NT2/D1 (cell line): ENCODE results near the gene FMN1.

Experiments used
- DNase-seq: peaks from one replicate; pipeline ENCODE4 v3.0.0-alpha.2; 2011; ENCODE audit warnings: low read depth, low spot score
- H3K27me3 ChIP-seq: 2 replicates; pipeline ENCODE4 v1.6.0; 2011; ENCODE audit warnings: mild to moderate bottlenecking; ENCODE audit not compliant: insufficient read length, insufficient read depth
- H3K36me3 ChIP-seq: 2 replicates; pipeline ENCODE4 v1.6.1; 2011; ENCODE audit warnings: mild to moderate bottlenecking, low read length, mixed read lengths; ENCODE audit not compliant: insufficient read depth, insufficient read length
- H3K4me1 ChIP-seq: 2 replicates; pipeline ENCODE4 v1.5.1; 2011; ENCODE audit not compliant: insufficient read depth, insufficient read length
- H3K4me3 ChIP-seq: 2 replicates; pipeline ENCODE4 v1.5.1; 2011; ENCODE audit warnings: low read depth; ENCODE audit not compliant: insufficient read length
- H3K9ac ChIP-seq: 2 replicates; pipeline ENCODE4 v1.6.0; 2011; ENCODE audit warnings: low read depth; ENCODE audit not compliant: insufficient read length
- H3K9me3 ChIP-seq: 2 replicates; pipeline ENCODE4 v1.5.1; 2011; ENCODE audit warnings: mild to moderate bottlenecking, low read length; ENCODE audit not compliant: insufficient read depth
- SUZ12 ChIP-seq: IDR thresholded peaks from 2 replicates; pipeline ENCODE4 v1.6.1; 2011; ENCODE audit not compliant: insufficient read length, insufficient read depth; ENCODE audit errors: extremely low read depth
- YY1 ChIP-seq: IDR thresholded peaks from 2 replicates; pipeline ENCODE4 v1.6.1; 2011; ENCODE audit not compliant: insufficient read length, insufficient read depth
- ZNF274 ChIP-seq: IDR thresholded peaks from 2 replicates; pipeline ENCODE4 v1.6.1; 2011; ENCODE audit warnings: mild to moderate bottlenecking, low read depth, low read length

The FMN1 gene

GRCh38 chr15:33066584-33066983 lies 127.9 kb downstream of the FMN1 start:
- Histone ChIP-seq H3K36me3 (peaks cover 2% of the 10 kb centered on the region), H3K27me3 (no peaks in the 10 kb centered on the region), H3K4me3 (no peak overlapping the region), H3K4me1 (peaks cover 5% of the 10 kb centered on the region), H3K9ac (no peak overlapping the region), H3K9me3 (no peaks in the 10 kb centered on the region)
- TF ChIP-seq YY1 (no peak), ZNF274 (no peak), SUZ12 (no peak)
- DNase-seq: no peak

GRCh38 chr15:33064878-33065277 lies 129.6 kb downstream of the FMN1 start:
- DNase-seq: no peak
- H3K27me3 ChIP-seq: no peaks in the 10 kb centered on the region
- peaks cover 5% of the 10 kb centered on the region for H3K4me1 ChIP-seq
- TF ChIP-seq SUZ12: no peak
- TF ChIP-seq YY1: no peak
- TF ChIP-seq ZNF274: no peak
- H3K9me3 ChIP-seq: no peaks in the 10 kb centered on the region
- H3K36me3 ChIP-seq: peaks cover 2% of the 10 kb centered on the region
- no peak overlapping the region for H3K4me3 ChIP-seq
- no peak overlapping the region for H3K9ac ChIP-seq

- no peaks in the 10 kb centered on the region for H3K27me3 ChIP-seq
- H3K4me3 ChIP-seq: no peak overlapping the region
- DNase-seq: no peak
- H3K9me3 ChIP-seq: no peaks in the 10 kb centered on the region
- TF ChIP-seq YY1 (no peak), SUZ12 (no peak)
- no peaks in the 10 kb centered on the region for H3K4me1 ChIP-seq
- H3K36me3 ChIP-seq: peaks cover 2% of the 10 kb centered on the region
- H3K9ac ChIP-seq: no peak overlapping the region
These were observed 135.3 kb downstream of the FMN1 start for GRCh38 chr15:33059184-33059583.

- no peaks in the 10 kb centered on the region for H3K36me3 ChIP-seq
- peaks cover 6% of the 10 kb centered on the region; the same call in 1 of the 2 replicates for H3K9me3 ChIP-seq
- TF ChIP-seq ZNF274 (no peak), YY1 (no peak), SUZ12 (no peak)
- H3K27me3 ChIP-seq: no peaks in the 10 kb centered on the region
- H3K9ac ChIP-seq: no peak overlapping the region
- no peaks in the 10 kb centered on the region for H3K4me1 ChIP-seq
- DNase-seq: no peak
- H3K4me3 ChIP-seq: no peak overlapping the region
These were observed 136.7 kb downstream of the FMN1 start for GRCh38 chr15:33057845-33058244.

GRCh38 chr15:33055962-33056361 lies 138.6 kb downstream of the FMN1 start:
- Histone ChIP-seq H3K36me3 (no peaks in the 10 kb centered on the region), H3K9me3 (peaks cover 17% of the 10 kb centered on the region; the same call in 1 of the 2 replicates), H3K4me1 (no peaks in the 10 kb centered on the region), H3K4me3 (no peak overlapping the region), H3K27me3 (no peaks in the 10 kb centered on the region), H3K9ac (no peak overlapping the region)
- TF ChIP-seq ZNF274 (no peak), SUZ12 (no peak), YY1 (no peak)
- DNase-seq: no peak

GRCh38 chr15:33051528-33051927 lies 143.0 kb downstream of the FMN1 start:
- Histone ChIP-seq H3K9ac (no peak overlapping the region), H3K9me3 (peaks cover 59% of the 10 kb centered on the region), H3K4me3 (no peak overlapping the region), H3K4me1 (no peaks in the 10 kb centered on the region), H3K27me3 (no peaks in the 10 kb centered on the region), H3K36me3 (no peaks in the 10 kb centered on the region)
- DNase-seq: no peak
- TF ChIP-seq ZNF274: no peak
- TF ChIP-seq YY1: no peak
- no peak for TF ChIP-seq SUZ12

- Histone ChIP-seq H3K4me3 (no peak overlapping the region), H3K9ac (no peak overlapping the region), H3K9me3 (peaks cover 68% of the 10 kb centered on the region), H3K27me3 (no peaks in the 10 kb centered on the region), H3K4me1 (no peaks in the 10 kb centered on the region), H3K36me3 (no peaks in the 10 kb centered on the region)
- TF ChIP-seq SUZ12: no peak
- no peak for TF ChIP-seq ZNF274
- TF ChIP-seq YY1: no peak
- no peak for DNase-seq
These were observed 146.3 kb downstream of the FMN1 start for GRCh38 chr15:33048255-33048654.

- H3K9ac ChIP-seq: no peak overlapping the region
- DNase-seq: no peak
- TF ChIP-seq ZNF274: no peak
- no peak for TF ChIP-seq SUZ12
- no peak for TF ChIP-seq YY1
- H3K36me3 ChIP-seq: no peaks in the 10 kb centered on the region
- peaks cover 61% of the 10 kb centered on the region for H3K9me3 ChIP-seq
- H3K27me3 ChIP-seq: no peaks in the 10 kb centered on the region
- H3K4me3 ChIP-seq: no peak overlapping the region
- no peaks in the 10 kb centered on the region for H3K4me1 ChIP-seq
These were observed 147.4 kb downstream of the FMN1 start for GRCh38 chr15:33047077-33047476.
